Mucosa of descending colon (tissue), 3 donors: ENCODE results near the gene PPDPF. TPM values are rescaled to one million over a fixed set of nuclear protein-coding genes. Genes with fewer than 3 reads are reported as not detected.

ENCODE experiments used
- ATAC-seq: fragments of 200-7000 bp; cut with Tn5 transposase; one replicate; pipeline ENCODE4 v1.9.1; 2020; ENCODE audit warnings: mild to moderate bottlenecking, moderate library complexity
- DNase-seq, 3 donors: peaks; one replicate each; pipeline ENCODE4 v3.0.0-alpha.2; 2020
- H3K36me3 ChIP-seq: fragments of 200-600 bp; one replicate; pipeline ENCODE4 v1.8.0; 2021; ENCODE audit warnings: low read depth, mild to moderate bottlenecking
- H3K4me1 ChIP-seq: fragments of 200-600 bp; one replicate; pipeline ENCODE4 v1.8.0; 2021; ENCODE audit warnings: low read depth, mild to moderate bottlenecking
- H3K4me3 ChIP-seq: fragments of 200-600 bp; one replicate; pipeline ENCODE4 v1.8.0; 2021; ENCODE audit warnings: mild to moderate bottlenecking
- H3K9me3 ChIP-seq: fragments of 200-600 bp; one replicate; pipeline ENCODE4 v1.8.0; 2021; ENCODE audit warnings: mild to moderate bottlenecking
- CTCF ChIP-seq: fragments of 200-600 bp; IDR thresholded peaks from one replicate; pipeline ENCODE4 v1.8.0; 2022; ENCODE audit warnings: antibody characterized with exemption, mild to moderate bottlenecking
- intact Hi-C, 2 donors: fragments of 100-400 bp; cut with DNase I in 1 of 2; cut with micrococcal nuclease in 1 of 2; formaldehyde crosslinking; loops; one replicate each; pipeline versions ENCODE4 v1.11.0 to v1.11.1; 2022; cut with DNase I, micrococcal nuclease
- total RNA-seq, 3 donors: library from RNA; stranded (reverse); fragmentation: NEBNext Ultra II Directional in 2 of 3; extraction: Animal tissue kit (Norgen Biotek cat#: 25700) in 2 of 3; gene quantifications; one replicate each; pipeline versions ENCODE4 v1.2.1 to v1.2.4, GENCODE V29; 2021 to 2023
- donor health status: DM: no; HTN: no; CAD: no; lungs with moderate emphysema.
- donor health status: DM: no; HTN: no; CAD: no.
- donor health status: DM: no; HTN: yes; CAD: no.

The PPDPF gene
- total RNA-seq, 3 donors from 2014 or later, result 263 to 672 (median 537) TPM

DNA sequence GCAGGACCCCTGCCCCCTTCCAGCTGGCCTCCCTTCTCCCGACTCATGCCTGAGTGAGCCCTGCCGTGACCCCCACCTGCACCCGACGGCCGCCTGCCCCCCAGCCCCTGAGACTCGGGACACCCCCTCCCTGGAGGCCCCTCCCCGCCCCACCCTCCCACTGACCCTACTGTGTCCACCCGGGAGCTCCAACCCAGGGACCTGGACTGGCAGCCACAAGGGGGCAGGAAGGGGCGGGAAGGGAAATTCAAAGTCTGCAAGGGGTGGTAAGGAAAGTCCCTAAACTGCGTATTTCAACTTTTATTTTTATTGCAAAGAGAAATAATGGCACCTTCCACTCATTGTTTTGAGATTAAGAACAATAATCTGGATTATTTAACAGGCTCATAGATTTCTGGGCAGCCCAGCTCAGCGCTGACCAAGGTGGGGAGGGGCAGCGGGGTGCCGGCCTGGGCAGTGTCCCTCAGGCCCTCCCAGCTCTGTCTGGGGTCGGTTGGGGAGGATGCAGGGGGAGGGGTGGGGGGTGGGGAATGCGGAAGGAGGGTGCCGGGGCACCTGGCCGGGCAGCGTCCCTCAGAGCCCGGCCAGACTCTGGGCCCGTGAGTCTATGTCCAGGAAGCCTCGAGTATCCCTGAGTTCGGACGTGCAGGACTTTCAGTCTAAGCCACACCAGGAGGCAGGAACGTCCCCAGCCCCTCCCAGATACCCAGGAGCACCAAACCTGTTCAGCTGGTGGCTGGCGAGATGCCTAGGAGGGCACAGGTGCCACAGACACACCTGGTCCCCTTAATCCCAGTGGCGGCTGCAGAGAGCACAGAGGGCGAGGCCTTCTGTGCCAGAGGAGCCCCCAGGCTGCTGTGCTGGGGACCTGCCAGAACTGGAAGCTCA is 17.9 kb downstream of the PPDPF start:
- intact Hi-C loops, result loop anchor here (5.0 kb wide), 1 partner anchor 434 kb away; no protein-coding TSS in a partner anchor
- no peak overlapping the region for H3K4me3 ChIP-seq
- H3K4me1 ChIP-seq, result peaks cover 38% of the 10 kb centered on the region
- ATAC-seq (peak; percentile 39), DNase-seq (peak; percentile 94 to 96 (median 94))
- no peak for TF ChIP-seq CTCF
- H3K36me3 ChIP-seq, result no peaks in the 10 kb centered on the region
- H3K9me3 ChIP-seq, result no peaks in the 10 kb centered on the region

DNA sequence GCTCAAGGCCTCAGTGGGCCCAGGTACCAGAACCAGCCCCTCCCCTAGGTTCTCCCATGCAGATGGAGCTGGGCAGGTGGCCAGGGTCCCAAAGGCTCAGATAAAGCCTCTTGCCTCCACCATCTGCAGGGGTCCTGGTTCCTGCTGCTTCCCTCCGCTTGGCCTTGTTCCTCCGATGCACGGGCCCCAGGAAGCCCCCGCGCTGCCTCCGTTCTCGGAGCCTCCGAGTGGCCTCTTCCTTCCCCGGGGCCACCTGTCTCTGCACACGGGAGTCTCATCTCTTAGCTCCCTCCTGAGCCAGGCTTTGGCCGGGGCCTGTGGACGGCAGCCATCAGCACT is 18.5 kb downstream of the PPDPF start:
- DNase-seq (no peak), ATAC-seq (no peak)
- Histone ChIP-seq H3K9me3 (no peaks in the 10 kb centered on the region), H3K4me3 (no peak overlapping the region), H3K36me3 (no peaks in the 10 kb centered on the region), H3K4me1 (peaks cover 35% of the 10 kb centered on the region)
- TF ChIP-seq CTCF, result no peak
- intact Hi-C loops, result loop anchor here (5.0 kb wide), 1 partner anchor 433 kb away; no protein-coding TSS in a partner anchor

GRCh38 chr20:63539441-63540370 is 19.1 kb downstream of the PPDPF start:
- no peak for ATAC-seq
- Histone ChIP-seq H3K36me3 (no peaks in the 10 kb centered on the region), H3K9me3 (no peaks in the 10 kb centered on the region), H3K4me1 (peaks cover 35% of the 10 kb centered on the region), H3K4me3 (no peak overlapping the region)
- no peak for TF ChIP-seq CTCF
- intact Hi-C loops, result loop anchor here (5.0 kb wide), 1 partner anchor 433 kb away; no protein-coding TSS in a partner anchor
- DNase-seq, result peak in 1 of 3 donors; percentile 60

DNA sequence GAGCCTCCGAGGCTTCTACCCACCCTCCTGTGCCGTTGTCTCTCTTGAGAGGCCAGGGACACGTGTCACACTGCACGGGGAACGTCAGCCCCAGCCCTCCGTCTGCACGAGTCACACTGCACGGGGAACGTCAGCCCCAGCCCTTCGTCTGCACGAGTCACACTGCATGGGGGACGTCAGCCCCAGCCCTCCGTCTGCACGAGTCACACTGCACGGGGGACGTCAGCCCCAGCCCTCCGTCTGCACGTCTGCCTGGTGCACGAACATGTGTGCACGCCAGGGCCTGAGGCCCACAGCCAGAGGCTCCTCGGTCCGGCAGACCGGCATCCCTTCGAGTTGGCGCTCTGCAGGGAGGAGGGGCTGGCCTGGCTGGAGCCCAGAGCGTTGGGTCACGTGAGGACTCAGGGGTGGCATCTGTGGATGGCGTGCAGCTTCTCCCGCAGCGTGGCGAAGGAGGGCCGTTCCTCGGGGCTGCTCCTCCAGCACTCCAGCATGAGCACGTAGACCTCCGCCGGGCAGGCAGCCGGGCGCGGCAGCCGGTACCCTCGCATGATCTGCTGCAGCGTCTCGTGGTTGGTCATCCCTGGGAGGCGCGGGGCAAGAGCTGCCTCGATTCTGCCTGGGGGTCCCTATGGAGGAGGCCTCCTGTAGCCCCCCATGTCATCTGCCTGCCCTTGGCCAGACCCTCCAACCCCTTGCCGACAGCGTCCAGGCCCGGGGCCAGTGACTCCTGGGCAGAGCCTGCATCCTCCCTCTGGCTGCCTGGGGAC is 20.0 kb downstream of the PPDPF start:
- no peaks in the 10 kb centered on the region for H3K36me3 ChIP-seq
- H3K4me1 ChIP-seq, result peaks cover 37% of the 10 kb centered on the region
- no peak for TF ChIP-seq CTCF
- DNase-seq (no peak), ATAC-seq (no peak)
- intact Hi-C loops, result no loop called here
- no peaks in the 10 kb centered on the region for H3K9me3 ChIP-seq
- H3K4me3 ChIP-seq, result no peak overlapping the region

DNA sequence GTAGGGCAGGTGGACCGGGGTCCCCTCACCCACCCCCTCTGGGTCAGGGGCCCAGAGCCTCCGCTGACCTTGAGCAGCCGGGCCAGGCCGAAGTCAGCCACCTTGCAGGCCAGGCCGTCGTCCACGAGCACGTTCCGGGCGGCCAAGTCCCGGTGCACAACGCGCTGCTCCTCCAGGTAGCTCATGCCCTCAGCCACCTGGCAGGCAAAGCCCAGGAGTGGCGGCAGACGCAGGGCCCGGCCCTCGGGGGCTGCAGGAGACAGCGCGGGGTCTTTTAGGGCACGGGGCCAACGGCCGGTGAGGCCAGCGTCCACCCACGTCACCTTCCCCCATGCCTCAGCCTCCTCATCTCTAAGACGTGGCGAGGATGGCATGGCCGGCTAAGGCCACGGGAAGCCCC is 20.8 kb downstream of the PPDPF start:
- ATAC-seq (no peak), DNase-seq (no peak)
- intact Hi-C loops, result no loop called here
- no peak overlapping the region for H3K4me3 ChIP-seq
- H3K4me1 ChIP-seq, result peaks cover 44% of the 10 kb centered on the region
- H3K36me3 ChIP-seq, result no peaks in the 10 kb centered on the region
- no peaks in the 10 kb centered on the region for H3K9me3 ChIP-seq
- no peak for TF ChIP-seq CTCF
